Mammary epithelial cell (primary cell): Measurements from ENCODE around the gene EEPD1.

Source experiments
- CTCF ChIP-seq, 2 donors: IDR thresholded peaks in 1 of 2; conservative IDR thresholded peaks in 1 of 2; 2 replicates each; pipeline ENCODE4 v1.5.1; 2011 to 2012; ENCODE audit warnings: inconsistent platforms in 2 of 2, low read length in 2 of 2, mild to moderate bottlenecking in 2 of 2, control low read depth in 1 of 2, low read depth in 1 of 2; ENCODE audit not compliant: insufficient read depth in 1 of 2; ENCODE audit errors: extremely low read depth in 1 of 2
- EZH2 ChIP-seq: IDR thresholded peaks from 2 replicates; pipeline ENCODE4 v1.6.1; 2012; ENCODE audit warnings: low read length, inconsistent platforms, borderline replicate concordance

GRCh38 chr7:36127075-36127740 lies 25.8 kb upstream of the EEPD1 start:
- TF ChIP-seq CTCF (conservative IDR thresholded peaks at IDR 0.05 in 1 of 2, IDR thresholded peaks at IDR 0.05 in 1 of 2; ENCODE audit: extremely low read depth in 1 of 2, insufficient read depth in 1 of 2, low read depth in 1 of 2, low read length in 2 of 2) (no peak), EZH2 (no peak)
